ENCODE data around the gene ADRA2B.

ADRA2B gene

DNA sequence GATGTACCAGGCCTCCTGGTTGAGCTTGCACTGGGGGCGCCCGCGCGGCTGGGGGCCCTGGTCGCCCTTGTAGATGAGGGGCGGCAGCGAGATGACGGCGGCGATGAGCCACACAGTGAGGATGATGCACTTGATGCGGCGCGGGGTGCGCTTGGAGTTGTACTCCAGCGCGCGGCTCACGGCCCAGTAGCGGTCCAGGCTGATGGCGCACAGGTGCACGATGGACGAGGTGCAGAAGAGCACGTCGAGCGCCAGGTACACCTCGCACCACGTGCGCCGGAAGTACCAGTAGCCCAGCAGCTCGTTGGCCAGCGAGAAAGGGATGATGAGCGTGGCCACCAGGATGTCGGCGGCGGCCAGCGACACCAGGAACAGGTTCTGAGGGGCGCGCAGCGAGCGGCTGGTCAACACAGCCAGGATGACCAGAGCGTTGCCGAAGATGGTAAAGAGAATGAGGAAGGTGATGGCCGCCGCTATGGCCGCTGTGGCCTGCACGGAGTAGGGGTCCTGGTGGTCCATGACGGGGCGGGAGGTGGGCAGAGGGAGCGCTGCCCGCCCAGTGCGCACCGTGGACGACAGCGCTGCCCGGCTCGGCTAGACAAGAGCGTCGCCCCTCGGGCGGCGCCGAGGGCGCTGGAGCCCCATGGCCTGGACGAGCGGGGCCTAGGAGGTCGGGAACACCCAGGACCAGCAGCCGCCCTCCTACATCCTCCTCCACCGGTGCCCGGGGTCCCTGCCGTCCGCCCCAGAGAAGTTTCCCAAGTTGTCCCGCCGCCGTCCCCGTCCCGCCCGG lies 544 bp downstream of the ADRA2B start:
- DNase-seq, result no peak

GRCh38 chr2:96114903-96115581 lies 1.3 kb downstream of the ADRA2B start:
- DNase-seq, result no peak

DNA sequence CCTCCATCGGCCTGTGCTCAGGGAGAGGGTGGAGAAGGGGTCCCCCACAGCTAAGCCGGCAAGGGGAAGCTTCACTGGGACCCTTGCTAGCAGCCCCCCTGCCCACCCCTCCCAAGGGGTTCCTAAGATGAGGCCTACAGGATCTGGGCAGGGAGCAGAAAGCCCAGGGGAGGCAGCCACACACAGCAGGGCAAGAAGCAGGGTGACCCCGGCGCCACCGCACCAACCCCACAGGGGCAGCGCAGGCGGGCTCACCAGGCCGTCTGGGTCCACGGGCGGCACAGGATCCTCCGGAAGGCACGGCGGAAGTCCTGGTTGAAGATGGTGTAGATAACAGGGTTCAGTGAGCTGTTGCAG lies 1.8 kb downstream of the ADRA2B start:
- no peak for DNase-seq

DNA sequence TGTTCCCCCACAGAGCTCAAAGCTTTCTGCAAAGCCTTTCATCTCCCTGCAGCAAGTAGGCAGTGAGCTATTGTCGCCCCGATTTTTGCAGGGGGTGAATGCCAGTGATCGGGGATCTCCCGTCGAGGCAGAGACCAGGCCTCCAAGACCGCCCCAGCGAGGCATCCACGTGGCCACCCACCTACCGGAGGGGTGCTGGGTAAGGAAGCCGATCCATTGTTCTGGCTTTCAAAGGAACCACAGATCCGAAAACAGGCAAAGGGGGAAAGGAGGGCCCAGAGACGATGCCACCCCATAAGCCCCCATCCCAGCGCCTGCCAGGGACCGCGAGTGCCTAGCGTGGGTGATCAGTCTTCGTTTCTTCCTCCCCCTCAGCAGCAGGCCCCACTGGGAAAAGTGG lies 2.4 kb downstream of the ADRA2B start:
- no peak for DNase-seq

DNA sequence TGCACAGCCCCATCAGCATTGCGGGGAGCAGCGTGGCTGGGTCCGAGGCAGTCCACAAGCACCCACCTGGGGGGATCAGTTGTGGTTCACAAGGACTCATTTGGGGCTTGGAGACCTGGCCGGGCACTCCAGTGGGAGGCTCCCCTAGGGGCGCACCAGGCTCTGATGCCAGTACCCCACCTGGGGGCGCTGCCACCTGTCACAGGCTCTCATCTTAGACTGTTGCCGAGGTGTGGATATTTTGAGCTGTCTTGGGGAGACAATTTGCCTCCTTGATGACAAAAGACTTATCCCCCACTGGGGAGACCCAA lies 3.0 kb downstream of the ADRA2B start:
- DNase-seq, result peak; percentile 35

DNA sequence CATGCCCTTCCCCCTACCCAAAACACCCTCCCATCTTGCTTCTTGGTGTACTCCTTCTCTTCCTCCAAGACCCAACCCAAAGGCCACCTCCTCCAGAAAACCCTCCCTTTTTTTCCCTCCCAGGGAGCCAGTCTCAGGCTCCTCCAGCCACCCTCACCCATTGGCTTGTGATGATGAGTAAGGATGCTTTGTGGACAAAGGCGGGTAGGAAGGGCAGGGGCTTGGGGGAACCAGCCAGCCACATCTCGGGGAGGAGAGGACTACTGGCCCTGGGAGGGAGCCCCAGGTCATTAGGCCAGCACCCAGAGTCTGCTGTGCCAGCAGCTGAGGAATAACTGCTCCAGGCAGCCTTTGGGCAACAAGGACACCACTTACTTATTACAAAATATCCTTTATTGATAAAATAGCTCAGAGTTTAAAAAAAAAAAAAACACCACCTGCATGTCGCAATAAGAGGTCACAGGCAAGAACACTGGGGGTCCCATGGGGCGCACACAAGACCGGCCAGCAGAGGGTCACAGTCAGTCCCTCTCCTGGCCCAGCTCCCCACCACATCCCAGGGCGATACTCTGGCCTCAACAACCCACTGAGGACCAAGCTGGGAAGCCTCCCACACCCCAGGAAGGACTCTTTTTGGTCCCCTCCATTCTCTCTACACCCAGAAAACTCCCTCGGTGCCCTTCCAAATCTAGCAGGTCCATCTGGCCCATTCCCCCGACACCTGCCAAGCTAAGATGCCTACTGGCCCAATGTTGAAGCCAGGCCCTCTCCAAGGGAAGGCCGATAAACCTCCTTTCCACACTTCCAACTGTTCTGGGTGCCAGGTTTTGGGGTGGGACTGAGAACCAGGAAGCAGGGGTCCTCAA lies 3.6 kb downstream of the ADRA2B start:
- DNase-seq, result no peak

DNA sequence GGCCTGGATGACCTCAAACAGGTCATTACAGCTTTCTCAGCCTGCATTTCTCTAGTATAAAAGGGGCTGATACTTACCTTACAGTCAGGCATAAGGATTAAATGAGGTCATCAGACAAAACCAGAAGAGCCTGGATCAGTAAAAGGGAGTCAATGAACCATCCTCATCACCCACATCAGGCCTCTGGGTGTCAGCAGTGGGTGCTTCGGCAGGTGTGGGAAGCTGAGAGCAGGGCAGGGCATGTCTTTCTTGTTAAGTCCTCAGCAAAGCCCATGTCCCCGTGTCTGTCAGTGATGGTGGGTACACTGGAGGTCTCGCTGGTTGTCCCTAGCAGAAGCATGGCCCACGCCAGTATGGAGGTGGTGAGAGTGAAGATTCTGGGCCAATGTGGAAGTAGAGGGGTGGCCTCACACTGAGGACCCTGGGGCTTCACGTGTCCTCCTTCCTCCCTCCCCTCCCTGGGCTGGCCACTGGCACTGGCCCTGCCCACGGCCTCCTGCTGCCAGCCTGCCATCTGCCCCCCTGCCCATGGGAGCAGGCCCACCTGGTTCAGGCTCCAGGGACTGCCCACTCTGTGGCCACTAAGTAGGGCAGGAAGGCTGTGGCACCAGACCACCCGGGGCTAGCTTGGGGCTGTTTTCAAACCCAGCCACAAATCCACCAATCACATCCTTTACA lies 4.4 kb downstream of the ADRA2B start:
- DNase-seq, result no peak

DNA sequence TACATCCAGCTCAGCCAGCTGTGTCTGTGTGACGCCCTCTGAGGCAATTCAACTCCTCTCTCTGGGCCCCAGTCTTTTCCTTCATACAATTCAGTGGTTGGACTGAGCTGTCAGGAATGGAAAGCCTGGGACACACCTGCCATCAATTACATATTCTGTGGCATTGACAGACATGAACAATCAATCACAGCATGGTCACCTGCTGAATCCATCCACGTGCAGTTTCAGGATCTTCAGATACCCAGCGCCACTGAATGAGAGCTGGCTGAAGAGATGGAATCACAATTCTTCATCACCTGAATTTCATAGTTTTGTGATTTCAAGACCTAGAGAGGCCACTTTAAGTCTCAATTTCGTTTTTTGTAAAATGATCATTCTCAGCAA lies 5.1 kb downstream of the ADRA2B start:
- no peak for DNase-seq

GRCh38 chr2:96110621-96111256 lies 5.6 kb downstream of the ADRA2B start:
- no peak for DNase-seq

DNA sequence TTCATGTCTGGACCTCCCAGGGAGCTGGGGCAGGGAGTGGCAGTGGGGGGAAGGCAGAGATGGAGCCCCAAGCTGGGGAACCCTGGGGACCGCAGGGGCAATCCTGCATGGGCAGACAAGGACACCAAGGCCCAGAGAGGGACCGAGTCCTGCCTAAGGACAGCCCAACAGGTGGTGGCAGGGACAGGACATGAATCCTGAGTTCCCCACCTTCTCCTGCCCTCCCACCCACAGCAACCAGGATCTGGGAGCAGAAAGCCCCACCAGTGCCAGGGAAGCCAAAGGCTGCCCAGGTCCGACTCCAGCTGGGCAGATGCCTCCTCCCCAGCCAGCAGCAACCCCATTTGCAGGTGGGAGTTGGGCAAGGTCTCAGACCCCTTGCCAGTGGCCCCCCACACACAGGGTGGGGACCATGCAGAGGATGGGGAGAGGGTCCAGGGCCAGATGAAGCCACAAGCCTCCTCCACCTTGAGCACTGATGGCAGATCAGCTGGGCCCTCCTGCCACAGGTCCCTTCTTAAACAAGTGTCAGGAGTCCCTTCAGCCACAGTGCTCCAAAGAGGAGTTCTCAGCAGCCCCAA lies 6.3 kb downstream of the ADRA2B start:
- DNase-seq, result no peak

DNA sequence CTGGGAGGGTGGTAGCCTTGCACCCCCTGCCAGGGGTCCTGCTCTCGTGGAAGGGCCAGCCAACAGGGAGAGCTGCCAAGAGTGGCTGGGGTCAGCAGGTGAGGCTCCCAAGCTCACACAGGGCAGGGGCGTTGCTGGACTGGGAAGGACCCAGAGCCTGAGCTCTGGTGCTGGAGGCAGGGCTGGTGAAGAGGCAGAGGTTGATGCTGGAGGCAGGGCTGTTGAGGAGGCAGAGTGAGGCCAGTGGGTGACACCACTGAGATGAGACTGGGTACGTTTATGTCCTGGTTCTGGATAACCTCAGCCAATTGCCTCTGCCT lies 7.0 kb downstream of the ADRA2B start:
- no peak for DNase-seq

GRCh38 chr2:96108541-96109360 lies 7.6 kb downstream of the ADRA2B start:
- no peak for DNase-seq

GRCh38 chr2:96108151-96108540 lies 8.2 kb downstream of the ADRA2B start:
- DNase-seq, result no peak

- no peak for DNase-seq
Observed at GRCh38 chr2:96107708-96108065, 8.7 kb downstream of the ADRA2B start.

- DNase-seq, result no peak
Observed at GRCh38 chr2:96106991-96107707, 9.2 kb downstream of the ADRA2B start.

DNA sequence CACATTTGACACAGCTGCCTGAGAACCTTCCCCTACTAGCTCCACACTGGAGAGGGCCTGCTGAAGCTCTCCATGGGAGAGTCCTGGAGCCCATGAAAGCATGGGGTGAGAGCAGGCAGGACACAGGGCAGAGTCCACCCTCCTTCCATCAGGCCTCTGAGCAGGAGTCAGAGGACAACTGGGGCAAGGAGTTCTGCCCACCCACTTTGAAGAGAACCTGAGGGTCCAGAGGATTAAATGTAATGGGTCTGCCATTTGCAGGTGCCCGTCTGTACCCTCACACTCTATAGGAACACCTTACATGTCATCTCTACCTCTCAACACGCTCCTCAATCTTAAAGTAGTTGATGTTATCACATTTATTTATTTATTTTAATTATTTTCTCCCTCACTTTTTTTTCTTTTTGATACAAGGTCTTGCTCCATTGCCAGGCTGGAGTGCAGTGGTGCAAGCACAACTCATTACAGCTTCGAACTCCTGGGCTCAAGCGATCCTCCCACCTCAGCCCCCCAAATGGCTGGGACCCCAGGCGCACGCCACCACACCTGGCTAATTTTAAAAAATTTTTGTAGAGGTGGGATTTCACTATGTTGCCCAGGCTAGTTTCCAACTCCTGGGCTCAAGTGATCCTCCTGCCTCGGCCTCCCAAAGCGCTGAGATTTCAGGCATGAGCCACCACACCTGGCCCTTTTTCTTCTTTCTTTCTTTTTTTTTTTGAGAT lies 10.2 kb downstream of the ADRA2B start:
- no peak for DNase-seq

DNA sequence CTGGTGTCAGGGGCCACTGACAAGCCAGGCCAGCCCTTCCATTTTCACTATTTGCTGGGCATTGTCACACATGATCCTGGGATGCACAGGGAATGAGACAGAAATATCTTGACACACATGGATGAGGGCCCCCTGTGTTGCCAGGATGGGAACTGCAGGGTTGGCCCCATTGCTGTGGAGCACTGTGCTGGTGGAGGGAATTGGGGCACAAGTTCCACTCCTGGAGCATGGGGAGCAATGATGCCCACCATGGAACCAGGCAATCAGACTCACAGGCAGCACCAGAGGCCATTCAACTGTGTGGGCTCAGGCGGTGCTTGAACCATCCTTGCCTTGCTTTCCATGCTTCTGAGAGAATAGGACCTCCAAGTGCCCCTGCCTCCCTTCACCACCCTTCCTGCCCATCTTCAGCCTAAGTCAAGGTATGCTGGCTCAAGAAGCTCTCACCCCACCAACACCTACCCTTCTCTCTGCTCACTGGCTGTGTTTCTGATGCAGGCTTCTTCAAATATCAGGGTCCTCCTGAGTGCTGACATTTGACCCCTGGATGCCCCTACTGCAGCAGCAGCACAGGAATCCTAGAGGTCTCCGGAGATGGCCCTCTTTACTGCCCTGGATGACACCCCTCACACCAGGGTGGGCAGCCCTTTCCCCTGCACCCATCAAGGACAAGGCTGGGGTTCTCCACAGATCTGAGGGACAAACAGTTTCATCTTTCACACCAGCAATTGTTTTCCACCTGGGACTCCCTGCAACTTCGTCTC lies 11.0 kb downstream of the ADRA2B start:
- no peak for DNase-seq

GRCh38 chr2:96104487-96104861 lies 11.9 kb downstream of the ADRA2B start:
- no peak for DNase-seq

GRCh38 chr2:96103761-96104486 lies 12.4 kb downstream of the ADRA2B start:
- no peak for DNase-seq
